Erythroblast (primary cell): ENCODE results near the gene TBCCD1.

Experiments used
- GATA1 ChIP-seq: IDR thresholded peaks from 2 replicates; pipeline ENCODE4 v1.6.1; 2011; ENCODE audit warnings: low read depth, mild to moderate bottlenecking, control low read depth, low read length, moderate library complexity
- POLR2A ChIP-seq: IDR thresholded peaks from 2 replicates; pipeline ENCODE4 v1.6.1; 2011; ENCODE audit warnings: mild to moderate bottlenecking, low read length

GRCh38 chr3:186506857-186507256, 60.3 kb downstream of the TBCCD1 start:
- TF ChIP-seq POLR2A (no peak), GATA1 (no peak)
